Measurements from ENCODE around the gene OTUB1.

DNA sequence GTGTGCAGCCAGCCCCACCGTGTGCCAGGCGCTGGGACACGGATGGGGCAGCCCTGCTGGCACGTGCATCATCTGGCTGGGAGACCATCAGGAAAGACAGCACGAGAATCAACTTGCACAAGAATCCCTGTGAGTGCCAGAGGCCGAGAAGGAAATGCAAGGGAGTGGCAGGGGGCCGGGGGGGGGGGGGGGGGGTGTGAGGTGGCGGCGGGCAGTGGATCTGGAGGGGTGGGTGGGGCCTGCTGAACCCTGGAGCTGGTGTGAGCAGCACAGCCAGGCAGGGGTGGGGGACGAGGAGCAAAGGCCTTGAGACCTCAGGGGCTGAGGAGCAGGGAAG is 35.5 kb downstream of the OTUB1 start:
- no peak for TF ChIP-seq TOE1 (IDR thresholded peaks at IDR 0.05; ENCODE audit: borderline replicate concordance)
- TF ChIP-seq TOE1 (CRISPR knock-in tag; IDR thresholded peaks at IDR 0.05; ENCODE audit: borderline replicate concordance, low read depth) = no peak
- no peak for TF ChIP-seq BACH1 (tag; IDR thresholded peaks at IDR 0.05)
- no peak for TF ChIP-seq POLR2A (conservative IDR thresholded peaks at IDR 0.05)
- no peak for TF ChIP-seq SNRNP70 (optimal IDR thresholded peaks at IDR 0.05; ENCODE audit: low read depth, low read length)
- TF ChIP-seq NFYB (IDR thresholded peaks at IDR 0.05; ENCODE audit: extremely low read depth, insufficient read length) = no peak
- no peak for TF ChIP-seq ELK1 (CRISPR knock-in tag; IDR thresholded peaks at IDR 0.05)
- no peak for TF ChIP-seq CBX1 (IDR thresholded peaks at IDR 0.05; ENCODE audit: low read depth)
- TF ChIP-seq PATZ1 (CRISPR knock-in tag; IDR thresholded peaks at IDR 0.05; ENCODE audit: borderline replicate concordance) = no peak
- TF ChIP-seq FOSL1 (tag; conservative IDR thresholded peaks at IDR 0.05) = no peak

Measured in K562 (cell line).